HCEC 1CT (cell line): Measurements from ENCODE around the gene TUBD1.
"Not testable (repeated sequence)": the region's sequence is repeated elsewhere in the genome, so short reads cannot be mapped to it uniquely, and the experiment has no call there.

ENCODE experiments used
- DNase-seq: peaks from one replicate; pipeline ENCODE4 v3.0.0-alpha.2; 2017

TUBD1 gene

GRCh38 chr17:59873414-59873813 is 19.3 kb downstream of the TUBD1 start:
- DNase-seq, result not testable (repeated sequence)

- DNase-seq, result no peak
Observed at GRCh38 chr17:59872351-59872750, 20.4 kb downstream of the TUBD1 start.

DNA sequence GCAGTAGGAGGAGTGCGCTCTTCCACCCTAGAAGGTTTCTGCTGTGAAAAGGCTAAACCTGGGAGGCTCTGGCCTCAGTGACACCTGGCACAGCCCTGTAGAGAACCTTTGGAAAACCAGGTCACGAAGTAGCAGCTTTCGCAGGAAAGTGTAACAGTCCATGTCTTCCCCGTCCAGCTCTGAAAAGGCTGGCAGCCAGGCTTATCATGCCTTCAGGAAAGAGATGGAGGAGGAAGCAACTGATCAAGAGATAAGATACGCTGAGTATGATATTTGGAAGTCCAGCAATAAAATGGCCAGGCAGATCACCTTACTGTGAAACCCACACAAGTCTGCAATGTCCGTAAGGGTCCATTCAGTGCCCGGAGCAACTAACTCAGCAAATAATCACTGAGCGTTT is 22.3 kb downstream of the TUBD1 start:
- DNase-seq, result no peak

- no peak for DNase-seq
Observed at GRCh38 chr17:59869941-59870218, 22.9 kb downstream of the TUBD1 start.

DNA sequence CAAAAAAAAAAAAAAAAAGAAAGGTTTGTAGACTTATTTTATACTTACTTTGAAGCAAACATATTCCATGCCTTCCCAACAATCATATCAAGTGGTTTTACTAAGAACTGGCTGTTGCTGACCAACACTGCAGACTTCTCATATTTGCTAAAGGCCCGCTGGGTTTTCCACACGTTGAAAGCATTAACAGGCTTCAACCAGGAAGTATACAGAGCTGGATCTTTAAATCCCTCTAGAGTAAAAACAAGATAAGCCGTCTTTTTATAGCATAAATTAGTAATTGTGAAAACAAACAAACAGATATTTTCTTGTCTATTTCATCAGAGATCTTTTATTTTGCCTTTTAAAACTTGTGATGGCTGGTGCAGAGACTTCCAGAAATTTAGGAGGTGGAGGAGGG is 29.1 kb downstream of the TUBD1 start:
- DNase-seq, result no peak

DNA sequence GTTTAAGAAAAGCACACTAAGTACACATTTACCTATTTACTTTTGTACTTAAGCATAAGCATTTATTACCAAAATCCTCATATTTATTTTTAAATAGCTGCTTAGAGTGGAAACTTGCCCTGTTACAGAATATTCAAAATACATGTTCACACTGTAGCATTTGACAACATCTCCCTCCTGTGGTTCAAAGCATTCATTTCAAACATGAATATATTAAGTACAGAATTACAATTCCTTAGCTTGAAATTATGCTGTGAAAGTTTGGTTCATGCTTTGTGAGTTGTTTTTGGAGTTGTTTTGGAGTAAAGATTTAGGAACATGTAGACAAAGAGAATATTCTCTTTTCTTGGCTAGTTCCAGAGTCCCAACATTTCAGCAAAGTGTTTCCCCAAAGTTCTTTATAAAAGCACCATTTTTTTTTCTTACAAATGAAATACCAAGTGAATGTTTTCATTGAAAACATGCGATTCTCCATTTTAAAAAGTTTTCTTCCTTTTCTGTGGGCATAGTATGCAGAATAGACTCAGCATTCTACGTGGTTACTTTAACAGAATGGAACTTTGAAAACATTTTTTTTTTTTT is 33.2 kb downstream of the TUBD1 start:
- DNase-seq, result peak; percentile 64

DNA sequence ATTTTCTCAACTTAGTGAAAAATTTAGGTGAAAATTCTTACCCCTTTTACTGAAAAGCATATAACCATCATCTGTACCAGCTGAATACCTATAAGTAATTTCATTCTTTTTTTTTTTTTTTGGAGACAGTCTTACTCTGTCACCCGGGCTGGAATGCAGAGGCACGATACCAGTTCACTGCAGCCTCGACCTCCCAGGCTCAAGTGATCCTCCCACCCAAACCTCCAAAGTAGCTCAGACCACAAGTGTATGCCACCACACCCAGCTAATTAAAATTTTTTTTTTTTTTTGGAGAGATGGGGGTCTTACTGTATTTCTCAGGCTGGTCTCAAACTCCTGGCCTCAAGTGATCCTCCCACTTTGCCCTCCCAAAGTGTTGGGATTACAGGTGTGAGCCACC is 33.8 kb downstream of the TUBD1 start:
- no peak for DNase-seq

DNA sequence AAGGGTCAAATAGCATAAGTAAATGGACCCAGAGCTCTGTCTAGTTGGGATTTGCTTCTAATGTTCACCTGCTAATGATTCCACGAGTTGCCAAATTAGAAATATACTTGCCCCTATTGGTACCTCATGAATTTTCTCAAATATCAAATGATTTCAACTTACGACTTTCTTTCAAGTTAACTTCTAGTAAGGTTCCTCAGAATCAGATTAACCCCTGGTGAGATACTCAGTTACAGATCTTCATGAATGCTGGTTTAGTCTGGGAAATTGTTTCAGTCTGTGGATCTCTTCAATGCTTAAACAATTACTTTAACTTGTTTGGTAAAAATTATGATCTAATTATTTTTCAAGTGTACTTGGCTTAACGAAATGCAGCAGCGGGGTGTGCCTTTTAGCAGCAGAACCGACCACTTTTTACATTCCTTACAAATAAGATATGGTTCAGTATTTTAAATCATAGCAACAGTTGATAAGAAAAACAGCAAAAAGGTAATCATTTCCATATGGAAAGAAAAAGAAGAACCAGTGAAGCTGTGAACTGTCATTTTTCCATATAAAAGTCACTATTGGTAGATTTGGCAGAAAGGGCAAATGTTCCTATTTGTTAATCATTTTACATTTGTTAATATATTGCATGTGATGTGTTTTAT is 34.5 kb downstream of the TUBD1 start:
- DNase-seq, result no peak

GRCh38 chr17:59856859-59857794 is 35.6 kb downstream of the TUBD1 start:
- DNase-seq, result no peak

DNA sequence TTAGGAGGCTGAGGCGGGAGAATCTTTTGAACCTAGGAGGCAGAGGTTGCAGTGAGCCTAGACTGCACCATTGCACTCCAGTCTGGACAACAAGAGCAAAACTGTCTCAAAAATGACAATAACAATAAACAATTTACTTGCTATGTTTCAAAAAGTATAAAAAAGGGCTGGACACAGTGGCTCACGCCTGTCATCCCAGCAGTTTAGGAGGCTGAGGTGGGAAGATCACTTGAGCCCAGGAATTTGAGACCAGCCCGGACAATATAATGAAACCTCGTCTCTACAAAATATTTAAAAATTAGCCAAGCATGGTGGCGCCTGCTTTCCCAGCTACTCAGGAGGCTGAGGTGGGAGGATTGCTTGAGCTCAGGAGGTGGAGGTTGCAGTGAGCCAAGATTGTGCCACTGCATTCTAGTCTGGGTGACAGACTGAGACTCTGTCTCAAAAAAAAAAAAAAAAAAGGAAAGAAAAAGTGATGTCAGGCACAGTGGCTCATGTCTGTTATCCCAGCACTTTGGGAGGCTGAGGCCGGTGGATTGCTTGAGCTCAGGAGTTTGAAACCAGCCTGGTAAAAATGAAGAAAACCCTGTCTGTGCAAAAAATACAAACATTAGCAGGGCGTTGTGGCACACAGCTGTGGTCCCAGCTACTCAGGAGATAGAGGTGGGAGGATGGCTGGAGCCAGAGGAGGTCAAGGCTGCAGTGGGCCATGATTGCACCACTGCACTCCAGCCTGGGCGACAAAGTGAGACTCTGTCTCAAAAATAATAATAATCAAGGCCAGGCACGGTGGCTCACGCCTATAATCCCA is 38.6 kb downstream of the TUBD1 start:
- not testable (repeated sequence) for DNase-seq

GRCh38 chr17:59853168-59853918 is 39.4 kb downstream of the TUBD1 start:
- DNase-seq, result peak; percentile 96

- DNase-seq, result peak; percentile 0
Observed at GRCh38 chr17:59852847-59853167, 39.9 kb downstream of the TUBD1 start.

DNA sequence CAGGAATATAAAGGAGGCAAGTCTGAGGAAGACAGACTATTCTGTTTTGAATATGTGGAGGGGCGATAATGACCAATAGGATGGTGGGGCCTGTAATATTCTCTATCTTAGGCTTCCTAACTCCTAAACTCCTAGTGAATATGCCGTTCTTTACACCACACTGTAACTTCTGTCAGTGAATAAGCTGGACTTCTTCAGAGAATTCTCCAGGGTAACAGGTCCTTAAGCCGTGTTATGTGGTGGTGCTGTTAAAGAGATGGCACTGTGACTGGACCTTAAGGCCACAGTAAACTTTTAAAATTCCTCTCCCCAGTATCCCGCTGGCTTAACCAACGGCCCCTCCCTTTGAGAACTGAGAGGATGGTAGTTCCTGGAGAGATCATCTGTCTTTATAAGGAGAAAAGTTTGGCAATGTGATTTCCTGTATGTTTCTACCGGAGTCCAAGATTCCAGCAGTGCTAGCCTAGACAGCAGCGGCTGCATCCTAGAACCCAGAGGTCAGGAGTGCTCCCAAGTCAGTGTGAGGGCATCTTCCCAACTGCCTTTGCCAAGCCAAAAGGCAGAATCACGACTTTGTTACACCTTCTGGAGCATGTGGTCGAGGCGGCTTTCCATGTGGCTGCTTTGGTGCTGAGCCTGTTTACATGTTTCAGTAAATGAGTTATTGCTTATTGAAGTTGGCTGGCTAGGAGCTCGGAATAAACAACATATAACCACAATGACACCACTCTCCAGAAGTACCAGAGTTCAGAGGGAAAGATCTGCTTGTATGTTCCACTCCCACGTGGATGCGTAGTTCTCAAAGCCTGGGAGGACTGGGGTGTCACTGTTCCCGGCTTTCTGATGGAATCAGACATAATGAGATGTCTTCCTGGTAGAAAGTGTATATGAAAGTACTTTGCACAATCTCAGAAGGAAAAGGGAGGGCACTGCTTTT is 41.0 kb downstream of the TUBD1 start:
- peak; percentile 98 for DNase-seq

- DNase-seq, result not testable (repeated sequence)
Observed at GRCh38 chr17:59850311-59850710, 42.4 kb downstream of the TUBD1 start.

GRCh38 chr17:59848778-59849177 is 44.0 kb downstream of the TUBD1 start:
- peak; percentile 23 for DNase-seq

DNA sequence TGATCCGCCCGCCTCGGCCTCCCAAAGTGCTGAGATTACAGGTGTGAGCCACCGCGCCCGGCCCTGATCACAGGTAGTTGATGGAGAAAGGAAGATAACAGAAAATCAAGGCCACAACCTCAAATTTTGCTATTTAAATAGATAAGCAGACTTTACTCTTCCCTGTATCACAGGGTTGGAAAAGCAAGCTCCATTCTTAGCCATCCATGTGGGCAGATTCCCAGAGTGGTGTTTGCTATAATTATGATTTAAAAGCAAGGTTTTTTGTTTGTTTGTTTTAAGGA is 44.4 kb downstream of the TUBD1 start:
- no peak for DNase-seq

GRCh38 chr17:59846394-59847165 is 46.2 kb downstream of the TUBD1 start:
- peak; percentile 66 for DNase-seq

DNA sequence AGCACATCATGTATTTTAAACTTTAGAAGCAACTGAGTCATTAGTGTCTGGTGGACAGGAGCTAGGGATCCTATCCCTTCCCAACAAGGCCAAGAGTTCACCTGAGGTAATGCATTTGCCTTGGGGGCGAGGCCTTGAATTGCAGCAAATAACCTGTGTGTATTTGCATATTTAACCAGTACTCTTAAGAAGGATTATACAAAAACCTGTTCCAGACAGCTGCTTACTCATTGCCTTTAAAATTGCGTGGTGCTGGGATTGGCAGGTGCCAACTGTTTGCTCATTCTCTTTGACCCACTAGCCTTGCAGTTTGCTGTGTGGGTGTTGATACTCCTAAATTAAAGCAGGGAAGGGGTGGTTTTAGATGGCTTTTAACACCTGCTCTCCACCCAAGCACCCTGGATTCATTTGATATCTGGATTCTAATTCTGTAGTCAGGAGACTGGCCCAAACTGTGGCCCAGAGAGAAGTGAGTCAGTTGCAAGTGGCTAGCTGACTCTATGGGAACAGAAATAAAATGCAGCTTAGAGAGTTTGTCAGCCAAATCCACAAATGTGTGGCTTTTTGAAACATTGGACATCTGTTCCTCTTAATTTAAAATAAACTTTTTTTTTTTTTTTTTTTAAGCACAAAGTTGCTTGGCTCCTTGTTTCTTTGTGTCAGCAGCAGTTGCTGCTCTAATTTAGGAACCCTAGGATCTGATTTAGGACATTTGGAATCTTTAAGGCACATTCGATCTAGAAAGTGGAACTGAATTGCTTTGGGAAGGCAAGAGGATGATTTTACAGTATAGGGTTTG is 46.9 kb downstream of the TUBD1 start:
- peak; percentile 80 for DNase-seq

- DNase-seq, result peak; percentile 30
Observed at GRCh38 chr17:59844884-59845594, 47.7 kb downstream of the TUBD1 start.
